ENCODE results near the gene SCN1A. TPM values are rescaled to one million over a fixed set of nuclear protein-coding genes. Genes with fewer than 3 reads are reported as not detected.

SCN1A gene
- total RNA-seq, 4 donors from 2014 or later, result under 0.01 TPM; not detected in 3

DNA sequence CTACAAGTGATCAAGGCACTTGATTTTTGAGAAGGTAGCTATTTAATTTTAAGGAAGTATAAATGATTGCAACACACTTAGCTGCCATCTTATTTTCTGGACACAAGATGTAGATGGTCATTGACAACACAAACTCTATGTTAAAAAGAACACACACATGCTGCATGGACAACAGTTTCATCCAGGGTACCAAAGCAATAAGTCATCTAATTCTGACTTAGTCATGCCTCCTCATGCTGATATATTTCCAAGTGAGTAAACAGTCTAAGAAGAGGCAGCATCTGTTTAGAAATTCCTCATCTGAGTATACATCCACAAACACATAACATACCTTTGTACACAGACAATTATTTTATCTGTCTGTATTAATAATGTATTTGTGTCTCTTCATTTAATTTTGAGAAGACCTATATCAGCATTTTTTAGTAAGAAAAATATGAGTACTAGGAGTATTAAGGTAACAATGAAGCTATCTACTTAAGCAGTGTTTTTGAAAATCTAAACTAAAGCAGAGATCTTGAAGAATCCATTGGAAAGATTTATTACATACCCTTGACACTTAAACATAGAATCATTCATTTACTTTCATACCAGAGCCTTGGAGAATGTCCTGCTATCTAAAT lies 84.9 kb downstream of the SCN1A start:
- no peak overlapping the region for H3K27ac ChIP-seq (replicated peaks in 1 of 4)
- no peaks in the 10 kb centered on the region for H3K9me3 ChIP-seq
- intact Hi-C loops (cut with DNase I), result no loop called here
- no peak overlapping the region for H3K4me3 ChIP-seq
- H3K27me3 ChIP-seq, result no peaks in the 10 kb centered on the region
- DNase-seq (ENCODE audit: extremely low spot score), result no peak
- H3K4me1 ChIP-seq, result no peaks in the 10 kb centered on the region
- no peaks in the 10 kb centered on the region for H3K36me3 ChIP-seq
- no peak for TF ChIP-seq POLR2AphosphoS5 (IDR thresholded peaks at IDR 0.05)
- TF ChIP-seq POLR2A (IDR thresholded peaks at IDR 0.05; ENCODE audit: low read depth), result no peak
- TF ChIP-seq, protein P1, sequence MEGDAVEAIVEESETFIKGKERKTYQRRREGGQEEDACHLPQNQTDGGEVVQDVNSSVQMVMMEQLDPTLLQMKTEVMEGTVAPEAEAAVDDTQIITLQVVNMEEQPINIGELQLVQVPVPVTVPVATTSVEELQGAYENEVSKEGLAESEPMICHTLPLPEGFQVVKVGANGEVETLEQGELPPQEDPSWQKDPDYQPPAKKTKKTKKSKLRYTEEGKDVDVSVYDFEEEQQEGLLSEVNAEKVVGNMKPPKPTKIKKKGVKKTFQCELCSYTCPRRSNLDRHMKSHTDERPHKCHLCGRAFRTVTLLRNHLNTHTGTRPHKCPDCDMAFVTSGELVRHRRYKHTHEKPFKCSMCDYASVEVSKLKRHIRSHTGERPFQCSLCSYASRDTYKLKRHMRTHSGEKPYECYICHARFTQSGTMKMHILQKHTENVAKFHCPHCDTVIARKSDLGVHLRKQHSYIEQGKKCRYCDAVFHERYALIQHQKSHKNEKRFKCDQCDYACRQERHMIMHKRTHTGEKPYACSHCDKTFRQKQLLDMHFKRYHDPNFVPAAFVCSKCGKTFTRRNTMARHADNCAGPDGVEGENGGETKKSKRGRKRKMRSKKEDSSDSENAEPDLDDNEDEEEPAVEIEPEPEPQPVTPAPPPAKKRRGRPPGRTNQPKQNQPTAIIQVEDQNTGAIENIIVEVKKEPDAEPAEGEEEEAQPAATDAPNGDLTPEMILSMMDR (IDR thresholded peaks at IDR 0.05), result no peak
- TF ChIP-seq EP300 (IDR thresholded peaks at IDR 0.05), result no peak

DNA sequence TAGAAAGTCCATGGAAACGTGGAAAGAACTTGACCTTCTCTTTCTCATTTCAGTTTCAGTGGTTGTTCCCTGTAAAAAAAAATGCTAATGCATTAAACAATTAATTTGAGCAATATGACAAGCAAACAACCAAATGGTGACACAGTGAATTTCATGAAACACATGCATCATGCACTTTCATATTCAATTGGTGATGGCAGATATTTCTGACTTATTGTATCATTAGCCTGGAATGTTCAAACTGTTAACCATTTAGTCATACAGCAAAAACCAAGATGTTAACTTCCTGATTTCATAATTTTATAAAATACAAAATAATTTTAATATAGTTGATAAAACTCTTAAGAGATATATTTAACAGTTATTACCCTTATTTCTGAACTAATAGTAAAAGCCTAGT lies 85.5 kb downstream of the SCN1A start:
- Histone ChIP-seq H3K9me3 (no peaks in the 10 kb centered on the region), H3K27me3 (no peaks in the 10 kb centered on the region), H3K36me3 (no peaks in the 10 kb centered on the region), H3K27ac (replicated peaks in 1 of 4) (no peak overlapping the region), H3K4me3 (no peak overlapping the region), H3K4me1 (no peaks in the 10 kb centered on the region)
- intact Hi-C loops (cut with DNase I), result no loop called here
- no peak for DNase-seq (ENCODE audit: extremely low spot score)
- no peak for TF ChIP-seq POLR2A (IDR thresholded peaks at IDR 0.05; ENCODE audit: low read depth)
- TF ChIP-seq, protein P1 (IDR thresholded peaks at IDR 0.05), result no peak
- TF ChIP-seq POLR2AphosphoS5 (IDR thresholded peaks at IDR 0.05), result no peak
- no peak for TF ChIP-seq EP300 (IDR thresholded peaks at IDR 0.05)
- WGBS, result 72% methylated on average over 1 of the region's 1 CpG

DNA sequence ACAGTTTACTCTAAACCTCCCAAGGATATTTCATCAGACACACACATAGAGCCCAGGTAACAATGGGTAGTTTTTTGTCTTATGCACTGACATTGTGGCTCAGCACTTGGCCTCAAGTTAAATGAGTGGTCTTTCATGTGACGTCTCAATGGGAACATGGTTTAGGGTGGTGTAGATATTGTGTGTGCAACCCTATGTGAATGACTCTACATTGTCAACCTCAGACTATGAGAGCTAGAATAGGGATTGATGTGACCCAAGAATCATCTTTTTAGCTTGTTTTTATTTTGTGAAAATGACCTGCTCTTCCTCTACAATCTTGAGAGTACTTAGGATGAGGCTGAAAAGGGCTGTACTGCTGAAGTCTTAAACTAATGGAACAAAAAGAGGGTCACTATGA lies 86.2 kb downstream of the SCN1A start:
- intact Hi-C loops (cut with DNase I), result no loop called here
- Histone ChIP-seq H3K4me3 (no peak overlapping the region), H3K27me3 (no peaks in the 10 kb centered on the region), H3K36me3 (no peaks in the 10 kb centered on the region), H3K9me3 (no peaks in the 10 kb centered on the region), H3K4me1 (no peaks in the 10 kb centered on the region), H3K27ac (replicated peaks in 1 of 4) (no peak overlapping the region)
- DNase-seq (ENCODE audit: extremely low spot score), result no peak
- WGBS, result 85% methylated on average over 1 of the region's 1 CpG
- TF ChIP-seq POLR2A (IDR thresholded peaks at IDR 0.05; ENCODE audit: low read depth) (no peak), EP300 (IDR thresholded peaks at IDR 0.05) (no peak), POLR2AphosphoS5 (IDR thresholded peaks at IDR 0.05) (no peak)
- TF ChIP-seq, protein P1 (IDR thresholded peaks at IDR 0.05), result no peak

DNA sequence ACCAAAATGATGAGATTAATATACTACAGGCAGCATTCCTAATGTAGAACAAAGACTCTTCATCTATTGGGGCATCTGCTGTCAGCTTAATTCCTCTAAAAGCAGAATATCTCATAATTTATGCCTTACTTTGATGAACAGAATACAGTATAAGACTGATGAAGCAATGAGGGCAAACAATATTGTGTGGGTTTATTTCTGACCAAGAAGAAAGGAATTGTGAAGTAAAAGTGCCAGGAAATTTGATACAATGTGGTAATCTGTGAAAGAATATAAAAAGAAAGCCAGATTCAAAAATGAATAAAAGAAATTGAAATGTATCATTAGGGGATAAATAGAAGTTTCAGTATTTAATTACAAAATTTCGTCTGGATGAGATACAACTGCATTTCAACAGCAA lies 95.5 kb downstream of the SCN1A start:
- intact Hi-C loops (cut with DNase I), result no loop called here
- no peaks in the 10 kb centered on the region for H3K36me3 ChIP-seq
- 0% methylated on average over 1 of the region's 1 CpG for WGBS
- DNase-seq (ENCODE audit: extremely low spot score), result no peak
- TF ChIP-seq EP300 (IDR thresholded peaks at IDR 0.05), result no peak
- TF ChIP-seq, protein P1 (IDR thresholded peaks at IDR 0.05), result no peak
- H3K27ac ChIP-seq (replicated peaks in 1 of 4), result no peak overlapping the region
- H3K4me3 ChIP-seq, result no peak overlapping the region
- no peaks in the 10 kb centered on the region for H3K4me1 ChIP-seq
- no peaks in the 10 kb centered on the region for H3K27me3 ChIP-seq
- H3K9me3 ChIP-seq, result no peaks in the 10 kb centered on the region

DNA sequence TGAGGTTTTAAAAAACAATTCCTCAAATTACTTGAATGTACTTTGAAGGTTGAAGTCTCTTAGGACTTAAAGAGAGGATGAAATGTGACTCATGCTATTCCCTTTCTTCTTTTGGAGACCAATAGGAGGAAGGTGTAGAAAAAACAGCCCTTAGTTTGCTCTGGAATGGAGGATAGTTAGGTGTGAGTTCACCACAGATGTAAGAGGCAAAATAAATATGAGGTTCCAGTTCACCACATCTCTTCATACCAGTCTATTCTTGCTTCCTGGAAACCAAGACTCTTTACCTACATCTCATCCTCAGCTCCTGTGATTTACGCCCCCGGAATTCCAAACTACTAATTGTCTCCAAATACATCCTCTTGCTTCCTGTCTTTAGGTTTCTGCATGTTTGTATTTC lies 96.8 kb downstream of the SCN1A start:
- WGBS, result 87% methylated on average over 2 of the region's 2 CpGs
- intact Hi-C loops (cut with DNase I), result no loop called here
- H3K4me1 ChIP-seq, result no peaks in the 10 kb centered on the region
- no peaks in the 10 kb centered on the region for H3K27me3 ChIP-seq
- TF ChIP-seq POLR2A (IDR thresholded peaks at IDR 0.05; ENCODE audit: low read depth) (no peak), EP300 (IDR thresholded peaks at IDR 0.05) (no peak), POLR2AphosphoS5 (IDR thresholded peaks at IDR 0.05) (no peak)
- TF ChIP-seq, protein P1 (IDR thresholded peaks at IDR 0.05), result no peak
- no peak for DNase-seq (ENCODE audit: extremely low spot score)
- H3K9me3 ChIP-seq, result no peaks in the 10 kb centered on the region
- H3K4me3 ChIP-seq, result no peak overlapping the region
- H3K27ac ChIP-seq (replicated peaks in 1 of 4), result no peak overlapping the region
- no peaks in the 10 kb centered on the region for H3K36me3 ChIP-seq

Data from esophagus muscularis mucosa (tissue), 4 donors.